ENCODE data around the gene PIM2. TPM values are rescaled to one million over a fixed set of nuclear protein-coding genes. Genes with fewer than 3 reads are reported as not detected.

Gene PIM2
- polyA plus RNA-seq, 1 of the 3 experiments (the other 2 are of a cell fraction) = 12.3 TPM

DNA sequence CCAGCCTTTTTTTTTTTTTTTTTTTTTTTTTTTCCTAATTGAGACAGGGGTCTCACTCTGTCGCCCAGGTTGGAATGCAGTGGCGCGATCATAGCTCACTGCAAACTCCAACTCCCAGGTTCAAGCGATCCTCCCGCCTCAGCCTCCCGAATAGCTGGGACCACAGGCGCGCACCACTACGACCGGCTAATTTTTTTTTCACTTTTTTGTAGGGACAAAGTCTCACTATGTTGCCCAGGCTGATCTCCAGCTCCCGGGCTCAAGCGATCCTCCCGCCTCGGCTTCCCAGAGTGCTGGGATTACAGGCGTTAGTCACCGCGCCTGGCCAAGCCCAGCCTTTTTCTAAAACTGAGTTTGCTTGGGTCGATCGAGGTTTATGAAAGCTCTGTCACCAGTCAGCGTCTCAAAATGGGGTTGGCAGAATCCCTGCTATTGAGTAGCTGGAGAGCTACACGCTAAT lies 39.8 kb upstream of the PIM2 start:
- 8% methylated on average over 21 of the region's 21 CpGs for WGBS (ENCODE audit: low lambda C conversion rate)
- Histone ChIP-seq H3K4me1 (ENCODE audit: control insufficient read depth in 1 of 2, insufficient read depth in 2 of 2, low read depth in 1 of 2, low read length in 1 of 2) (peaks cover 10 to 40% of the 10 kb centered on the region in 2 experiments; a peak in 3 of 4 replicates), H3K9me2 (no peaks in the 10 kb centered on the region), H3K4me2 (peak overlapping the region; percentile 83), H3K79me2 (ENCODE audit: insufficient read depth) (peaks cover 35% of the 10 kb centered on the region), H3K27ac (ENCODE audit: low read depth in 2 of 2, low read length in 1 of 2) (peak overlapping the region; percentile 53 to 99), H3K9me3 (no peaks in the 10 kb centered on the region), H4K20me1 (ENCODE audit: insufficient read depth) (peaks cover 31% of the 10 kb centered on the region), H2AFZ (ENCODE audit: low read depth) (peak overlapping the region; percentile 85), H3K4me3 (ENCODE audit: low read depth in 2 of 2, low read length in 1 of 2) (peak overlapping the region; percentile 82 to 93), H3K36me3 (replicated peaks in 1 of 2; ENCODE audit: control insufficient read depth in 1 of 2, insufficient read depth in 2 of 2, low read length in 1 of 2) (peaks cover 9 to 22% of the 10 kb centered on the region in 2 experiments), H3F3A (replicated peaks; ENCODE audit: insufficient read depth) (no peaks in the 10 kb centered on the region), H3K27me3 (ENCODE audit: insufficient read depth) (0 out of 2 replicates have a peak, but pooled peaks cover 4% of the 10 kb centered on the region), H3K9ac (peak overlapping the region; percentile 97)
- POLR2A ChIA-PET = interaction anchor here (0.6 to 1.7 kb wide), 4 partner anchors 13 to 62 kb away, joined by 3 to 6 read pairs (median 4); partner anchors contain the start of genes GRIPAP1 and KCND1
- TF ChIP-seq, protein P1, sequence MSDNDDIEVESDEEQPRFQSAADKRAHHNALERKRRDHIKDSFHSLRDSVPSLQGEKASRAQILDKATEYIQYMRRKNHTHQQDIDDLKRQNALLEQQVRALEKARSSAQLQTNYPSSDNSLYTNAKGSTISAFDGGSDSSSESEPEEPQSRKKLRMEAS (IDR thresholded peaks at IDR 0.05; ENCODE audit: low read depth) = no peak
- TF ChIP-seq GABPA (IDR thresholded peaks at IDR 0.05; ENCODE audit: low read depth) = no peak
- TF ChIP-seq, protein P2, sequence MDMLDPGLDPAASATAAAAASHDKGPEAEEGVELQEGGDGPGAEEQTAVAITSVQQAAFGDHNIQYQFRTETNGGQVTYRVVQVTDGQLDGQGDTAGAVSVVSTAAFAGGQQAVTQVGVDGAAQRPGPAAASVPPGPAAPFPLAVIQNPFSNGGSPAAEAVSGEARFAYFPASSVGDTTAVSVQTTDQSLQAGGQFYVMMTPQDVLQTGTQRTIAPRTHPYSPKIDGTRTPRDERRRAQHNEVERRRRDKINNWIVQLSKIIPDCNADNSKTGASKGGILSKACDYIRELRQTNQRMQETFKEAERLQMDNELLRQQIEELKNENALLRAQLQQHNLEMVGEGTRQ (IDR thresholded peaks at IDR 0.05; ENCODE audit: borderline replicate concordance, low read depth, low read length) = no peak
- TF ChIP-seq GATA2 (CRISPR knock-in tag; IDR thresholded peaks at IDR 0.05) = no peak
- TF ChIP-seq NRF1 (IDR thresholded peaks at IDR 0.05; ENCODE audit: low read depth, low read length) = no peak
- TF ChIP-seq FOXJ3 (CRISPR knock-in tag; IDR thresholded peaks at IDR 0.05) = no peak; the same call in 1 of the 2 replicates
- no peak for TF ChIP-seq TEAD4 (IDR thresholded peaks at IDR 0.05; ENCODE audit: borderline replicate concordance, insufficient read depth)
- TF ChIP-seq, protein P3, sequence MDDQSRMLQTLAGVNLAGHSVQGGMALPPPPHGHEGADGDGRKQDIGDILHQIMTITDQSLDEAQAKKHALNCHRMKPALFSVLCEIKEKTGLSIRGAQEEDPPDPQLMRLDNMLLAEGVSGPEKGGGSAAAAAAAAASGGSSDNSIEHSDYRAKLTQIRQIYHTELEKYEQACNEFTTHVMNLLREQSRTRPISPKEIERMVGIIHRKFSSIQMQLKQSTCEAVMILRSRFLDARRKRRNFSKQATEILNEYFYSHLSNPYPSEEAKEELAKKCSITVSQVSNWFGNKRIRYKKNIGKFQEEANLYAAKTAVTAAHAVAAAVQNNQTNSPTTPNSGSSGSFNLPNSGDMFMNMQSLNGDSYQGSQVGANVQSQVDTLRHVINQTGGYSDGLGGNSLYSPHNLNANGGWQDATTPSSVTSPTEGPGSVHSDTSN (IDR thresholded peaks at IDR 0.05) = no peak
- CTCF ChIA-PET = interaction anchor here (0.6 to 2.9 kb wide), 5 partner anchors 11 to 280 kb away, joined by 3 to 12 read pairs (median 4); partner anchors contain the start of gene KCND1
- no peak for DNase-seq

DNA sequence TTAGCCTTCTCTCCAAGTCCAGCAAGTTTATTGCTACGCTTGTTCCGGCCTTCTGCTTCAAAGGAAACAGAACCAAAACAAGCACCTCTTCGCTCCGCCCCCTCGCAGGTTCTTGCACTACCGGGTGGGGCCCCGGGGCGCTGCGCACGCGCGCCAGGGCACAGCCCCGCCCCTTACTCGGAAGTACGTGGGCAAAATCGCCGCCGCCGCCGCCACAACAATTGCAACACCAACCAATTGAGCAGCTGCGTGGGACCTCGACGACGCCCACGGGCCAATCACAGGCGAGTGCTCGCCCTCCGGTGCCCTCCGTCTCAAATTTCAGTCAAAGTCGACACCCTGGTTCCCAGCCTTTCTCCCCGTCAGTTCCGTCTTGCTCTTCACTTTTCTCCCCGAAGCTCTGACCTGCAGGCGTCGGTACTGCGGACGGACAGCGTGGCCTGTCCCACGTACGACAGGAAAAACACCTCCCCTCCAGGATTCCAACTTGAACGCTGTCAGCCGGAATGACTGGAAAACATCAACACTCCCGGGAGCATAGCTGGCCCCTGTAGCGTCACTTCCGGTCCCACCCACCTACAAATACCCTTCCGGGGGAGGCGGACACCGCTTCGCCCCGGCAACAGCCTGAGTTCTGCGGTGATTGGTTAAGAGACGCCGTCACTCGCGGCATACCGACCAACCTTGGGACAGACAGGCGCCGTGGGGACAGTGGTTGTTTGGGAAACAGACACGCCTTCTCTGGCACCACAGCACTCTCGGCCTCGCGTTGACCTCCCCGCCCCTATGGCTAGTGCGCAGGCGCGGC lies 39.2 kb upstream of the PIM2 start:
- Histone ChIP-seq H3K9ac (peak overlapping the region; percentile 97), H2AFZ (ENCODE audit: low read depth) (peak overlapping the region; percentile 85; the same call in 1 of the 2 replicates), H3F3A (replicated peaks; ENCODE audit: insufficient read depth) (no peaks in the 10 kb centered on the region), H3K9me2 (no peaks in the 10 kb centered on the region), H3K9me3 (no peaks in the 10 kb centered on the region), H3K27me3 (ENCODE audit: insufficient read depth) (0 out of 2 replicates have a peak, but pooled peaks cover 4% of the 10 kb centered on the region), H3K27ac (ENCODE audit: low read depth in 2 of 2, low read length in 1 of 2) (peak overlapping the region; percentile 99), H3K4me2 (peak overlapping the region; percentile 83), H3K79me2 (ENCODE audit: insufficient read depth) (peaks cover 42% of the 10 kb centered on the region), H3K4me3 (ENCODE audit: low read depth in 2 of 2, low read length in 1 of 2) (peak overlapping the region; percentile 82 to 93), H3K4me1 (ENCODE audit: control insufficient read depth in 1 of 2, insufficient read depth in 2 of 2, low read depth in 1 of 2, low read length in 1 of 2) (peaks cover 10 to 45% of the 10 kb centered on the region in 2 experiments; a peak in 3 of 4 replicates), H3K36me3 (replicated peaks in 1 of 2; ENCODE audit: control insufficient read depth in 1 of 2, insufficient read depth in 2 of 2, low read length in 1 of 2) (peaks cover 12 to 24% of the 10 kb centered on the region in 2 experiments), H4K20me1 (ENCODE audit: insufficient read depth) (peaks cover 38% of the 10 kb centered on the region)
- peak; percentile 94 for DNase-seq
- POLR2A ChIA-PET = interaction anchor here (0.6 to 1.7 kb wide), 4 partner anchors 14 to 61 kb away, joined by 3 to 6 read pairs (median 4); partner anchors contain the start of genes GRIPAP1 and KCND1
- WGBS (ENCODE audit: low lambda C conversion rate) = 1% methylated on average over 33 of the region's 66 CpGs
- CTCF ChIA-PET = interaction anchor here (0.6 to 2.9 kb wide), 5 partner anchors 11 to 279 kb away, joined by 3 to 12 read pairs (median 3); no protein-coding TSS in a partner anchor
- no peak for TF ChIP-seq FOXM1 (IDR thresholded peaks at IDR 0.05; ENCODE audit: low read depth)
- TF ChIP-seq, protein P4, sequence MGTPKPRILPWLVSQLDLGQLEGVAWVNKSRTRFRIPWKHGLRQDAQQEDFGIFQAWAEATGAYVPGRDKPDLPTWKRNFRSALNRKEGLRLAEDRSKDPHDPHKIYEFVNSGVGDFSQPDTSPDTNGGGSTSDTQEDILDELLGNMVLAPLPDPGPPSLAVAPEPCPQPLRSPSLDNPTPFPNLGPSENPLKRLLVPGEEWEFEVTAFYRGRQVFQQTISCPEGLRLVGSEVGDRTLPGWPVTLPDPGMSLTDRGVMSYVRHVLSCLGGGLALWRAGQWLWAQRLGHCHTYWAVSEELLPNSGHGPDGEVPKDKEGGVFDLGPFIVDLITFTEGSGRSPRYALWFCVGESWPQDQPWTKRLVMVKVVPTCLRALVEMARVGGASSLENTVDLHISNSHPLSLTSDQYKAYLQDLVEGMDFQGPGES (IDR thresholded peaks at IDR 0.05; ENCODE audit: low read depth, low read length) = peak; percentile 54
- TF ChIP-seq, protein P5, sequence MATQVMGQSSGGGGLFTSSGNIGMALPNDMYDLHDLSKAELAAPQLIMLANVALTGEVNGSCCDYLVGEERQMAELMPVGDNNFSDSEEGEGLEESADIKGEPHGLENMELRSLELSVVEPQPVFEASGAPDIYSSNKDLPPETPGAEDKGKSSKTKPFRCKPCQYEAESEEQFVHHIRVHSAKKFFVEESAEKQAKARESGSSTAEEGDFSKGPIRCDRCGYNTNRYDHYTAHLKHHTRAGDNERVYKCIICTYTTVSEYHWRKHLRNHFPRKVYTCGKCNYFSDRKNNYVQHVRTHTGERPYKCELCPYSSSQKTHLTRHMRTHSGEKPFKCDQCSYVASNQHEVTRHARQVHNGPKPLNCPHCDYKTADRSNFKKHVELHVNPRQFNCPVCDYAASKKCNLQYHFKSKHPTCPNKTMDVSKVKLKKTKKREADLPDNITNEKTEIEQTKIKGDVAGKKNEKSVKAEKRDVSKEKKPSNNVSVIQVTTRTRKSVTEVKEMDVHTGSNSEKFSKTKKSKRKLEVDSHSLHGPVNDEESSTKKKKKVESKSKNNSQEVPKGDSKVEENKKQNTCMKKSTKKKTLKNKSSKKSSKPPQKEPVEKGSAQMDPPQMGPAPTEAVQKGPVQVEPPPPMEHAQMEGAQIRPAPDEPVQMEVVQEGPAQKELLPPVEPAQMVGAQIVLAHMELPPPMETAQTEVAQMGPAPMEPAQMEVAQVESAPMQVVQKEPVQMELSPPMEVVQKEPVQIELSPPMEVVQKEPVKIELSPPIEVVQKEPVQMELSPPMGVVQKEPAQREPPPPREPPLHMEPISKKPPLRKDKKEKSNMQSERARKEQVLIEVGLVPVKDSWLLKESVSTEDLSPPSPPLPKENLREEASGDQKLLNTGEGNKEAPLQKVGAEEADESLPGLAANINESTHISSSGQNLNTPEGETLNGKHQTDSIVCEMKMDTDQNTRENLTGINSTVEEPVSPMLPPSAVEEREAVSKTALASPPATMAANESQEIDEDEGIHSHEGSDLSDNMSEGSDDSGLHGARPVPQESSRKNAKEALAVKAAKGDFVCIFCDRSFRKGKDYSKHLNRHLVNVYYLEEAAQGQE (IDR thresholded peaks at IDR 0.05; ENCODE audit: low read depth, low read length) = 0 out of 2 replicates have a peak, but pooled peaks have one; percentile 5
- peak in 1 of 2 experiments; percentile 77; a peak in 2 of 4 replicates for TF ChIP-seq EP300 (IDR thresholded peaks at IDR 0.05; ENCODE audit: borderline replicate concordance in 1 of 2, low read depth in 1 of 2, low read length in 1 of 2)
- TF ChIP-seq FOSL2 (IDR thresholded peaks at IDR 0.05; ENCODE audit: borderline replicate concordance, low read depth) = no peak
- peak; percentile 52 for TF ChIP-seq TAF1 (IDR thresholded peaks at IDR 0.05; ENCODE audit: borderline replicate concordance, low read depth, low read length)
- TF ChIP-seq, protein P3 (IDR thresholded peaks at IDR 0.05) = peak; percentile 99
